ENCODE measurements around the gene KCNQ1.

KCNQ1 gene

GRCh38 chr11:2539371-2540222, 94.8 kb downstream of the KCNQ1 start:
- DNase-seq, result no peak

- no peak for DNase-seq
These were observed 95.6 kb downstream of the KCNQ1 start for GRCh38 chr11:2540223-2540991.

GRCh38 chr11:2540992-2541680, 96.3 kb downstream of the KCNQ1 start:
- no peak for DNase-seq

DNA sequence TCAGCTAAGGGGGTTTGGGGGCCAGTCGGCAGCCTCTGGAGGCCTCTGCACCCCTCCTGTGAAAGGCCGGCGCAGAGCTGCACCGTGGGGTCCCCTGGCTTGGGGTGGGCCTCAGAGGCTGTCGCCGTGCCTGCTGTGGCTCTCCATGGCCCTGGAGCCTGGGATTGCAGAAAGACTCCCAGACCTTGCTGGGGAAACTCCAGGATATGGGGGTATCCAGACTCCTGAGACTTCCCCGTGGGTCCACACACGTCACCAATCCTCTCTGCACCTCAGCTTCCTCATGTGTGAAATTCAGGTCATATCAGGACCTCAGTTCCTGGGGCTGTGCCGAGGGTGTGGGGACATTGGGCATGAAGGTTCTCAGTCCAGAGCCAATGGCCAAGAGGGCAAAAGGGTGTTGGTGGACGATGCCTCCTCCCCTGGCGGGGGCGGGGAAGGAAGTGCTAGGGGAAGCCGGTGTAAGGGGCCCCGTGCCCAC, 97.1 kb downstream of the KCNQ1 start:
- no peak for DNase-seq

DNA sequence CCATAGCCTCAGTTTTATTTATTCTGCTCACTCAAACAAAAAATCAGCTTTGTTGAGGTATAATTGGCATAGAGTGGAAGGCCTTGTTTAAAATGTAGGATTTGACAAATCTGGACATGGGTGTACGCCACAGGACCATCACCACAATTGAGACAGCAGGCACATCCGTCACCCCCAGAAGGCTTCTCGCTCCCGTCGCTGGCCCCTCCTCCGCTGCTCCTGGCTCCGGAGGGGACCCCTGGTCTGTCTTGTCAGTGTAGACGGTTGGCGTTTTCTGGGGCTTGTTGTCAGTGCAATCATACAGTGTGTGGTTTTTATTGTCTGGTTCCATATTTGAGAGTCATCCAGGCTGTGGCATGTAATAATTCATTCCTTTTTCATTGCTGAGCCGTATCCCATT, 97.6 kb downstream of the KCNQ1 start:
- no peak for DNase-seq

DNA sequence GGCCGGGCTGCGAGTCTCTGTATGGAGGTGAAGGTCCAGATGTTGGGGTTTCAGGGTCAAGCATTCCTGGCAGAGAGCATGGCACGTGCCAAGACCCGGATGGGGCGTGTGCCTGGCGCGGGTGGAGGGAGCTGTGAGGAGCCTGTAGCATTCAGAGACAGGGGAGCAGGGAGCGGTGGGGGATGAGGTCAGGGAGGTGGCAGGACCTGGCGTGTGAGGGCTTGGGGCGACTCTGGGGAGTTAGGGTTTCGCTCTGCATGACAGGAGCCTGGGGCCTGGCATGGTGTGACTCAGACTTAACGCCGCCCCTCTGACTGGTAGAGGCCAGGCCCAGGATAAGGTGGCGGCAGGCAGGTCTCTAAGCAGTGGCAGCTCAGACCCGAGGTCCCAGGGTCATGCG, 103.0 kb downstream of the KCNQ1 start:
- no peak for DNase-seq

DNA sequence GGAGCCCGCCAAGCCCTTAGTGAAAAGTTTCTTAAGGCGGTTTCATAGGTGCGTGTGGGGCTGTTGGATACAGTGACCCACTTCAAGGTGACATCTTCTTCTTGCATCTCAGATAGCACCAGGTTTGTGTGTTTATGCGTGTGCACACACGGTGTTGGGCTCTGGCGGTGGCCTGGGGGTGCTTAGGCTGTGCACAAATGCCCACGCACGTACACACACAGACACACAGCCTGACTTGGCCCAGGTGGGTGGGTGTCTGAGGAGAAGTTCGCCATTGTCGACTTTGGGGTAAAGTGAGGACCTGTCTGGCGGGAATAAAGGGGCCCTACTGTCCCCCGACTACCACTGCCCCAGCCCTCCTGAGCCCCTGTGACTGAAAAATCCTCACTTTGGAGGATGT, 103.8 kb downstream of the KCNQ1 start:
- no peak for DNase-seq

GRCh38 chr11:2549080-2549479, 104.3 kb downstream of the KCNQ1 start:
- no peak for DNase-seq

- no peak for DNase-seq
These were observed 104.7 kb downstream of the KCNQ1 start for GRCh38 chr11:2549491-2549875.

DNA sequence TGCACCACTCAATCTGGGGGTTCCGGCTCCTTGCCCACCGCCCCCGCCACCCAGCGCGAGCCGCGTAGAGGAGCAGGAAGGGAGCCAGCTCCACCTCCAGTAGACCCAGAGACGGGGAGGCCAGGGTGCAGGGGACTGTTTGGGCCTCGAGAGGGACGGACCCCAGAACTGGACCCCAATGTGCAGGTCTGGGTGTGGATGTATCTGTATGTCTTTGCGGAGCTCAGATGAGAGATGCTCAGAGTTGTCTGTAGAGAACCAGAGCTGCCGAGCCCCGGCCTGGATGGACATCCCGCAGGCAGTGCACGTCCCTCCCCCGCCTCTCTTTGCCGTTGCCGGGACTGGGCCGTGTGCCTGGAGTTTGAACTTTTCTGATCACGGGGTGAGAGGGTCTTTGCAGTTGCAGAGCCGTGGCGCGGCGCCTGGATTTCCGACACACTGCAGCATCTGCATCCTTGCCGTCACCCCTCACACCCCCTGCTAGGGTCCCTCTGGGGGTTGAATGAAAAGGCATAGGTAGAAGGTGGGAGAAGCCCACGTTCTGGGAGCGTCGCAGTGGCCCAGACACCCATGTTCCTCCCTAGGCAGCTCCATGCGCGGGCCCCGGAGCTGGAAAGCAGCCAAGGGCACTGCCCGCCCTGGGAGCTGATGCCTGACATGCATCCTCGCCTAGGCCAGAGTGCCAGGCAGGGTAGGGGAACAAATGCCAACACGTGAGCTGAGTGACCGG, 105.2 kb downstream of the KCNQ1 start:
- no peak for DNase-seq

- DNase-seq, result no peak
These were observed 105.8 kb downstream of the KCNQ1 start for GRCh38 chr11:2550606-2550970.

DNA sequence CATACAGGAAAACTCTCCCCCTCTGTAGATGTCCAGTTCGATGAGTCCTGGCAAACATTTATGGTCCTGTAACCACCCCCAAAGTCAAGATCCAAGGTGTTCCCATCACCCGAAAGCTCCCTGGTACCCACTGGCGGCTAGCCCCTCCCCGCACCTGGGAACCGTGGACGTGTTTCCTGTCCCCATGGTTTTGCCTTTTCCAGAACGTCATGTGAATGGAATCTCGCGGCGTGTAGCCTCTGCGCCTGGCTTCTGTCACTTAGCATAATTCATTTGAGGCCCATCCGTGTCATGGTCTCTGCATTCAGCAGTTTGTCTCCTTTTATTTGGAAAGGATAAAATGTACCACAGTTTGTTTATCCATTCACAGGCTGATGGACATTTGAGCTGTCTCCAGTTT, 106.3 kb downstream of the KCNQ1 start:
- no peak for DNase-seq

DNA sequence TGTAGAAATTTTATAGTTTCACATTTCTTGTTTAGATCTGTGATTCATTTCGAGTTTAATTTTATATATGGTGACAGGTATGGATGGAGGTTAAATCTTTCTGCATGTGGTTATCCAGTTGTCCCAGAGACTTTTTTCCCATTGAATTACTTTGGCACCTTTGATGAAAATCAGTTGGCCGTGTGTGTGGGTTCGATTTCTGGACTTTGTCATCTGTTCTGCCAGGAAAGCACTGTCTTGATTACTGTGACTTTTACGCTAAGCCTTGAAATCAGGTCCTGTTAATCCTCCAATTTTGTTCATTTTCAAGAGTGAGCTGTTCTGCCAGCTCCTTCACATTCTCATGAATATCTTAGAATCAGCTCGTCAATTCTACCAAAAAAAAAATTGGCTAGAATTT, 107.4 kb downstream of the KCNQ1 start:
- DNase-seq, result no peak

DNA sequence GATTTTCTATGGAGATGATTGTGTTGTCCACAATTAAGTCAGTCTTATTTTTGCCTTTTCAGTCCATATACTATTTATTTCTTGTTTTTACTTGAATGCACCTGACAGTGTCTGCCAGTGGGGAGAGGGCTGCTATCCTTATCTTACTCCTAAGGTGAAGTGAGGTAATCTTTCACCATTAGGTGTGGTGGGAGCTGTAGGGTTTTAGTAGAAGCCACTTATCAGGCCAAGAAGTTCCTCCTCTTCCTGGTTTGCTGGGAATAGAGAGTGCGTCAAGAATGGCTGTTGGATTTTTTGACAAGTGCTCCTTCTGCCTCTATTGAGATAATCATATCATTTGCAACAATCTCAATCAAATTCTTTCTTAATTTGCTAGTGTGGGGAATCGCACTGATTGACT, 108.4 kb downstream of the KCNQ1 start:
- no peak for DNase-seq

DNA sequence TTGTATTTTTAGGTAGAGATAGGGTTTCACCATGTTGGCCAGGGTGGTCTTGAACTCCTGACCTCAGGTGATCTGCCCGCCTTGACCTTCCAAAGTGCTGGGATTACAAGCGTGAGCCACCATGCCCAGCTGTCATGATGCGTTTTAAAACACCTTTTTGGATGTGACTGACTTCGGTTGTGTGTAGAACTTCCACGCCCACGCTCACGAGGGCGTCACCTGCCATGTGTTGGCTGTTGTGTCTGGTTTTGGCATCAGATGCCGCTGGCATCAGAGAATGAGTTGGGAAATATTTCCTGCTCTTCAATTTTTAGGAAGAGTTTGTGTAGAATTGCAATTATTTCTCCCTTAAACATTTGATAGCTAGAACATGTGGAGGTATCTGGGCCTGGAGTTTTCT, 109.1 kb downstream of the KCNQ1 start:
- no peak for DNase-seq

DNA sequence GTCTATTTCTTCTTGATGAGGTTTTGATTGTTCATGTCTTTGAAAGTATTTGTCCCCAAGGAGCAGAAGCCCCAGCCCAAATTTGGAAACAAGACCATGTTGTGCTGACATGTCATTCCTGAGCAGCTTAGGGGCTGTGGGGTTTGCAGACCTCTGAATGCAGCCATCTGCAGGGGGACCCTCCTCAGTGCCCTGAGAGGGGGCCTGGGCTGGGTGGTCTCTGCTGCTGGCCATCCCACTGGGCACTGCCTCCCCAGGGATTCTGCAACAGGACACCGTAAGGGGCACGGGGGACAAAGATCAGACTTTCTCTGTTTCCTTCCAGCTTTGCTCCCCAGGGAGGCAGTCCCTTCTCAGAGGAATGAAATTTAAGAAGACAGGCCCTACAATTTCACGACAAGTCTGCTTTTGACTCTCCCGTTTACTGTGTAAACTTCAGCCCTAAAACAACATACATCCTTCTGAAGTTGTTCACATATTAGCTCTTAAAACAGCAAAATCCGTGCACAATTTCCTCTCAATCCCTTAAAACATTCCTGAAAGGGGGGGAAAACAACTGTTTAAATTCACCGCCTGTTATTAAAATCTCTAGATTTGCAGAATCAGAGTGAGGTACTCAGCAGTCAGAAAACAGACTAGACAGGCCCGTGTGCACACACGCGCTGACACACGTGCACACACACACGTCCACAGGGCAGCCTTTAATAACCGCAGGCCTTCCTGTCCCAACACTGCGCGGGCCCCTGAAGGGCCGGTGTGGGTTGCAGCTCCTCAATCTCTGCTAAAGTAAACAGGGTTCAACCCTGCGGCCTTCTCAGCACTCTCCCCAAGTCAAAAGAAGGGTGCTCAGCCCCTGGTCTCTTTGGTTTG, 109.8 kb downstream of the KCNQ1 start:
- no peak for DNase-seq

- no peak for DNase-seq
These were observed 110.5 kb downstream of the KCNQ1 start for GRCh38 chr11:2555336-2555735.

GRCh38 chr11:2555891-2556290, 111.1 kb downstream of the KCNQ1 start:
- DNase-seq, result no peak

DNA sequence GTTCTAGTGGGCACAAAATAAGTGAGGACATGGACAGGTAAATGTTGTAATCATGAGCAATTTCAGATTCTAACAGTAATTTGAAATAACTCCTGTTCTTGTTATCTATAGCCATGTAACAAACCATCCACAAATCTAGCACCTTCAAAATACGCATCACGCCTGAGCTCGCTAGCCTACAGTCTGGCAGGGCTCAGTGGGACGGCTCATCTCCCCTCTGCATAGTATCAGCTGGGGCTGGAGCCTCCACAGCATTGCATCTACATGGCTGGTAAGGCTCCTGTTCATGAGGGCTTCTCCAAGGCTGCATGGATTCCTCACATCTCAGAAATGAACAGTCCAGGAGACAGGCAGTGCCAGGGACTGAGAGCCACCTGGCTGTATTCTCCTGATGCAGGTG, 112.6 kb downstream of the KCNQ1 start:
- no peak for DNase-seq

- no peak for DNase-seq
These were observed 113.6 kb downstream of the KCNQ1 start for GRCh38 chr11:2558397-2558796.

DNA sequence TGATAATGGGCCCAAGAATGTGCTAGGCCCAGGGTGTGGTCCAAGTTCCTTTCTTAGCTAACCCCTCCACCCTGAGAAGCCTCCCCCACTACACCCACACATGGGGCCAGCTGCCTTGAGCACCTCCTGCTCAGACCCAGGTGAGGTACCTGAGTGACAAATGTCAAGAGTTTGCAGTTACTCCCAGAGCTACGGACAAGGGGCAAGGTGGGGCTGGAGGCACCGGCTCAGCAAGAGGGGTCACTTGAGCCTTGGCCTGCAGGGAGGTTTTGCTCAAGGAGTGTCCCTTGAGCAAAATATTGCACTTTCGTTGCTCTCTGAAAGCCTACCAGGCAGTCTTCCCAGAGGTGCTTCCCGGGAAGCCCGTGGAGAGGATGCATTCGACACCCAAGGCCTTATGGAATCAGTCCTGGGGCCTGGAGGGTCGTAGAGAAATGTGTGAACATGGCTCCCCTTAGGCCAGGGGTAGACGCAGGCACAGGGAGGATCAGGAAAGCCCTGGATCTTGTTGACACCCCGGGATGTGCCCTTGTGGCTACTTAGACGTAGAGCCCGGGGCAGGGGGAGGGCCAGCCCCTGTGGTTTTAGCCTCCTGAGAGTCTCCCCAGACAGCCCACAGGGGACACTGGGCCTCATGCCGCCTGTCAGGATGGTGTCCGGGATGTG, 114.2 kb downstream of the KCNQ1 start:
- no peak for DNase-seq
